GM21360 (cell line): ENCODE data around the gene NDFIP1.
A peak's percentile ranks its signal among the peaks of the same experiment; 100 is the strongest.
"Not testable (repeated sequence)": the region's sequence is repeated elsewhere in the genome, so short reads cannot be mapped to it uniquely, and the experiment has no call there.

ENCODE experiments used
- ATAC-seq: cut with Tn5 transposase; IDR thresholded peaks from one replicate; pipeline ENCODE4 v1.9.1; 2021; ENCODE audit warnings: mild to moderate bottlenecking, moderate library complexity; ENCODE audit not compliant: unreplicated experiment

Gene NDFIP1, protein sequence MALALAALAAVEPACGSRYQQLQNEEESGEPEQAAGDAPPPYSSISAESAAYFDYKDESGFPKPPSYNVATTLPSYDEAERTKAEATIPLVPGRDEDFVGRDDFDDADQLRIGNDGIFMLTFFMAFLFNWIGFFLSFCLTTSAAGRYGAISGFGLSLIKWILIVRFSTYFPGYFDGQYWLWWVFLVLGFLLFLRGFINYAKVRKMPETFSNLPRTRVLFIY

DNA sequence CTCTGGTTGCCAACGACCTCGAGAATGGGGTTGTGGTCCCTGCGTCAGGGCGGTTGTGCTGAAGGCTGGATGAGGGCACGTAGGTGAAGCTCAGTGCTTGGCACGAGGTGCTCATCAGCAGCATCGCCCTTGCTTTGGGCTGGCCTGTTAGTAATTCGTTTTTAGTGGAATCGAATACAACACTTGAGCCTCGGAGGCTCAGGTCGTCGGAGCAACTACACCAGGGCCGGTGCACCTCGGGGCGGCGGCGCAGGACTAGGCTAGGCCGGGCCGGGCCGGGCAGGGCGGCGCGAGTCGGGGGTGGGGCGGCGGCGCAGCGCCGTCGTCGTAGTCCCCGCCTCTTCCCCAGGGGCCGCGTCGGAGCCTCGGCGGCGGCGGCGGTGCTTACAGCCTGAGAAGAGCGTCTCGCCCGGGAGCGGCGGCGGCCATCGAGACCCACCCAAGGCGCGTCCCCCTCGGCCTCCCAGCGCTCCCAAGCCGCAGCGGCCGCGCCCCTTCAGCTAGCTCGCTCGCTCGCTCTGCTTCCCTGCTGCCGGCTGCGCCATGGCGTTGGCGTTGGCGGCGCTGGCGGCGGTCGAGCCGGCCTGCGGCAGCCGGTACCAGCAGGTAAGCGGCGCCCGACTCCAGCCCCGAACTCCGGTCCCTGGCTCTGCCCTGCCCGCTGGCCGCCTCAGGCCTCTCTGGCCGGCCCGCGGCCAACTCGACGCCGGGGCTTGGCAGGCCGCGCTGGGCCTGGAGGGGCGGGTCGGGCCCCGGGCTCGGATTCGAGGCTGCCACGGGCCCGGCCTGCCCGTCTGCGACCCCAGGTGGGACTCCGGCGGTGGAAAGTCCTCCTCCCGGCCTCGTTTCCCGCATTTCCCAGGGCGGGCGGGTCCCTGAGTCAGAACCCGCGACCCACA lies at the start of gene NDFIP1:
Gene NDFIP1 (plus strand): TSS at position 348 of the 899 bp plus-strand sequence. CDS start 196 bp downstream, at position 544.
- peak; percentile 92 for ATAC-seq

DNA sequence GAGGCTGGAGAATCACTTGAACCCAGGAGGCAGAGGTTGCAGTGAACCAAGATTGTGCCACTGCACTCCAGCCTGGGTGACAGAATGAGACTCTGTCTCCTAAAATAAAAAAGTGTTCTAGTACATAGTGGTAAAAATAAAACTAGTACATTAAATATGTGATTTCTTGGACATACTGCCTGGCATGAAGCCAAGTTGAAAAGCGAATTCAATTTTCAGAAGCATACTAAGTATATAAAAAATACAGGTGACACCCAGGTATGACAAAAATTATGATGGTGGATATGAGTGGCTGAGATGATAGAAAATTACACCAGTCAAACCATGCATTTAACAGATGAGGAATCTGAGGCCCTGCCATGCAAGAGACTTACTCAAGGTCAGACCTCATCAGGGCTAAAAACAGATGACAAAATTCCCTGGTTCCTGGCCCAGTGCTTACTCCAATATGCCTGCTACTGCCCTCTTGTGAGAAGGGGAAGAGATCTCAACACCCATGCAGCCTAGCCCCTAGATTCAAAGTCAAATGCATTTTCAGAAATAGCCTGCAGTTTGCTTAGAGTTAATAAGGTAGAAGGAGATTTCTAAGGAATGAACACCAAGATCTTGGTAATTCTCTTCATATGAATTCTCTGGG lies 49.2 kb upstream of the NDFIP1 start:
- no peak for ATAC-seq

DNA sequence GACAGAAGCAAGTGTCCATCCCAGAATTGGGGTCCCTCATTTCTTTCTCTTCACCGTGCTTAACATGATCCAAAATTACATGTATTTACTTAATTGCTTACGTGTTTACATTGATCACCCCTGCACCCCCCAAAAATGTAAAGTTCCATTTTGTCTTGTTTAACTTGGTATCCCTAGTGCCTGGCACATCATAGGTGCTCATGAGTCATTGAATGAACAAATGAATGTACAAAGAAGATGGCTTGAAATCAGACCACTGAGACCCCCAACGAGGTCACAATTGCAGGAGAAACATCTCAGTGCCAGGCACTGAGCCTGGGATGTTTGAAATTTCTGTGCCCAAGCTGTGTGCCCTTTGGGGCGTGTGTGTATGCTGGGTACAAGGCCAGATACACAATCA lies 45.2 kb upstream of the NDFIP1 start:
- no peak for ATAC-seq

DNA sequence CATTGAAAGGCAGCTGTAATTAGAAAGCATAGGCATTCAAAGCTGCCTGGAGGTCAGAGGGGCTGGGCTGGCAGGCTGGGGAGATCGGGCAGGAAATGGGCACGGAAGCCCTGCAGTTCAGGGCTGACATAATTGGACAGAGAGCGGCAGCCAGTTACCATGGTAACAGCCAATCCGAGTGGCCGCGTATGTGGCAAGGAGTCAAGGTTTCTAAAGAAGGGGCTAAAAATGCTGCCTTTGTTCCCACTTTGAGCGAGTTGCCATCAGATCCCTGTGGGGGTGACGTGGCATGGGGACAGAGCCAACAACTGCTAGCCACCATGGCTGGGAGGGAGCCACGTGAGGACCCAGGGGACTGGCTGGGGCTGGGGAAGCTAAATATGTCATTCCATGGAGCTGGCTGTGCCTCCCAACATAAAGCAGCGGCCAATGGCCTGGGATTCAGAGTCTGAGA lies 44.7 kb upstream of the NDFIP1 start:
- no peak for ATAC-seq

DNA sequence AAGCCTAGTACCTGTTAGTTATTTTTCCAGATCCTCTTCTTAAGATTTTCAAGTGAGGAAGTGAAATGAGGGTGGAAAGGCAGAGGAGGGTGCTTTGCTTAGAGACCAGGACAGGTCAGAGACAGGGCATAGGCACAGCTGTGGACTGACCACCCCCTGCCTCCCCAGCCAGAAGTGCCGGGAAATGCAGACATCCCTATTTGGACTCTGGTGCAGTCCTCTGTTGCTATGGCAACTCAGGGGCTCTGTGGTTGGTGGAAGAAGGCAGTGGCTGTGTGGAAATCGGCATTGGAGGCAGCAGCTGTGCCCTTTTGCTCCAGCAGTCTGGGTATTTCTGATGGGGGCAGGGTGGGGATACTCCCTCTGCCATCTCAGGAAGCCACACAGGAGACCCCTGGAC lies 43.3 kb upstream of the NDFIP1 start:
- no peak for ATAC-seq

- no peak for ATAC-seq
These were observed 38.8 kb upstream of the NDFIP1 start for GRCh38 chr5:142069606-142070399.

DNA sequence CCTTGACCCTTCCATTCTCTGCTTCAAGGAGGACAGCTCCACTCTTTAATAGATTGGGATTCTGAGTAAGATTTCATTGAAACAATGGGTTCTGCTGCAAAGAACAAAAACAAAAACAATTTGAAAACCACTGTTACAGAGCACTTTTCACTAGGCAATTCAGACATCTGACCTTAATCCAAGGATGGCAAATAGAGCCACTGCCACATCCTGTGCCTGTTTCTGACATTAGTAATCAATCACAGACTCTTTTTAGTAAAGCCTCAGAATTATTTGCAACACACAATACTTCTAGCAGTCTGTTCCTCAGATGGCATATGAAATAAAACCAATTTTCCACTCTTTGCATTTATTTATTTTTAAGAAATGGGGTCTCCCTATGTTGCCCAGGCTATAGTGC lies 37.8 kb upstream of the NDFIP1 start:
- no peak for ATAC-seq

DNA sequence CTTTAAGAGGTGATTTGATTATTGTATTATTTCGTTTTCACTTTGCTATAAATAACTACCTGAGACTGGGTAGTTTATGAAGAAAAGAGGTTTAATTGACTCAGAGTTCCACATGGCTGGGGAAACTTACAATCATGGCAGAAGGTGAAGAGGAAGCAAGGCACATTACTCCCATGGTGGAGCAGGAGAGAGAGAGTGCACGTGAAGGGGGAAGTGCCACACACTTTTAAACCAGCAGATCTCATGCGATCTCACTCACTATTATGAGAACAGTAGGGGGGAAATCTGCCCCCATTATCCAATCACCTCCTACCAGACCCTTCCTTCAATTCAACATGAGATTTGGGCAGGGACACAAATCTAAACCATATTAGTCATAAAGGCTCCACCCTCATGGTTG lies 36.1 kb upstream of the NDFIP1 start:
- ATAC-seq, result no peak

- no peak for ATAC-seq
These were observed 35.1 kb upstream of the NDFIP1 start for GRCh38 chr5:142073362-142073988.

GRCh38 chr5:142074006-142074405 lies 34.6 kb upstream of the NDFIP1 start:
- ATAC-seq, result no peak

GRCh38 chr5:142078221-142078620 lies 30.4 kb upstream of the NDFIP1 start:
- ATAC-seq, result no peak

GRCh38 chr5:142078706-142079105 lies 29.9 kb upstream of the NDFIP1 start:
- no peak for ATAC-seq

DNA sequence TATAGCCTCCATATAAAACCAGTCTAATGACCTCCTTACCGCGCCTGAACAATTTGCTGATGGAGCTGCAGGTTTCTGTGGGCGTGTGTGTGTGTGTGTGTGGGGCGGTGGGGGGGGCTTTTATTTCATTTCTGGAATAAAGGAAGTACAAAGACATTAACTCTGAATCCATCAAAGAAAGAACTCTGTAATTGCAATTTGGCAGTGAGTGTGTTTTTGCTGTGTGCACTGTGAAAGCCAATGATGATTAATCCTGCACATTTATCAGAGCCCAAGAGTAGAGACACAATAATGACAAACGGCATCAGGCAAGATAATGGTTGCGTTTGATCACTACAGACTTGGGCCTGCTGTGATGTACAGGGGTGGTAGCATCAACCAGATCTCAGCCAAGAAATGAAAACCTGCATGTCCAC lies 29.3 kb upstream of the NDFIP1 start:
- ATAC-seq, result no peak

- ATAC-seq, result no peak
These were observed 28.3 kb upstream of the NDFIP1 start for GRCh38 chr5:142080248-142080647.

GRCh38 chr5:142082182-142082781 lies 26.3 kb upstream of the NDFIP1 start:
- no peak for ATAC-seq

- ATAC-seq, result no peak
These were observed 22.4 kb upstream of the NDFIP1 start for GRCh38 chr5:142086229-142086628.

- no peak for ATAC-seq
These were observed 21.9 kb upstream of the NDFIP1 start for GRCh38 chr5:142086679-142087078.

DNA sequence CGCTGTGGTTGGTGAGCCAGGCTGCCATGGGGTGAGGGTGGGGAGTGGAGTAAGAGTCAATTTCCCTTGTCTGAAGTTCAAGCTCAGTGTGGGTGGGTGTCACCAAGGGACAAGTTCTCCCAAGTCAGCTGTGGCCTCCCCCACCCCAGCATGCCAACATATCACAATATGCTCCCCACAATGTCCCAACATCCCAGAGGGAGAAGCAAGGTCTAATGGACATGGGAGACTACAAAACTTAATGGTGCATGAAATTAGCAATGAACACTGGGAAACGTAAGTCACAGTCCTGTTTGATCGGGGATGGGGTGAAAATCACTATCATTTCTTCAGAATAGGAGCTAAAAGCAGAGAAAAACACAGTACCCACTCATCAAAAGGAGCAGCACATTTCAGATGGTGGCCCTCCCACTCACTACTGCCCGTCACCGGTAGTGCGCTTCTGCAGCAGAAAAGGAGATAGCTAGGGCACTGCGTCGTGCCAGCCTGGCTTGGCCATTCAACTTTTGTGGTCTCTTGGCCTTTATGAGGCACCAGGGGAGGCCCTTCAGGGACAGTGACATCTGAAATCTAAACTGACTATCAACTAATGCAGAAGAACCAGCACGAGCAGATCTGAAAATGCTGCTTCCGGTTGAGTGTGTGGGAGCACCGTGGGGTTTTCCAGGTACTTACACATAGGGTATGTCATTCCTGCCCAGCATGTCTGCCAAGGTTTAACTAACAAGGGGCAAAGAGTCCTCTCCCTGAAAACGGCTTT lies 20.5 kb upstream of the NDFIP1 start:
- ATAC-seq, result no peak

DNA sequence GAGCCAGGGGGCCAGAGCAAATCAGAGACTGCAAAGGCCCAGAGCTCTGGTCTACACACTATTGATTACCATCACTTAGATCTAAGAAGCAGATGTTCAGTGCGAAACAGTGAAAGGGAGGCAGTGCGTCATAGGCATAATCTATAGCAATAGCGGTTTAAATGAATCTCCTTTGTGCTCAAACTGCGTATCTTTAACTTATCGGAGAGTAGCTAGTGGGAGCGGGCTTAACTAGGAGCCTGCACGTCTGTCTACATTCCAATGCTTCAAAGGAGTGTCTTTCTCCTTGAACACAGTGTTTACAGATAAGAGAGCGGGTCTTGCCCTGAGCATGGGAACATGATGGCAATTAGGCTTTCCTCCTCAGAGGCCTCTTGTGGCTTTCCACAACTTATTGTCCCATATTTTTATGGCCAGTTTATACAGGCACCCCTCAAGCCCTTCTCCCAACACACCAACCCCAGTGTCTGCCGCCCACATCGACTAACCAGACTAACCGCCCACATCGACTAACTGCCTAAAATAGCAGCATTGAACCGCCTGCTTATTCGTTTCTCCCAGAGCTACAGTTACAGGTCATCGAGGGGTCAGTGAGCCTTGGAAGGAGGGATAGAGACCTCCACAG lies 19.6 kb upstream of the NDFIP1 start:
- ATAC-seq, result not testable (repeated sequence)
